Measurements from ENCODE around the gene DNM2. TPM values are rescaled to one million over a fixed set of nuclear protein-coding genes. Genes with fewer than 3 reads are reported as not detected.

The DNM2 gene
- total RNA-seq, 1 experiment from 2014 or later: 131 TPM

GRCh38 chr19:10699650-10700335, 18.1 kb upstream of the DNM2 start:
- Mint-ChIP-seq H3K4me1 (peaks cover 16% of the 10 kb centered on the region), H3K27ac (no peak overlapping the region), H3K27me3 (ENCODE audit: low read depth) (peaks cover 5% of the 10 kb centered on the region), H3K36me3 (0 out of 2 replicates have a peak, but pooled peaks cover 4% of the 10 kb centered on the region), H3K9me3 (no peaks in the 10 kb centered on the region), H3K4me3 (no peak overlapping the region)
- DNase-seq (ENCODE audit: low spot score) (peak; percentile 79), ATAC-seq (peak; percentile 7)
- ChIA-PET CTCF (interaction anchor here (0.5 to 4.9 kb wide), 81 partner anchors 9 to 426 kb away, joined by 3 to 107 read pairs (median 5); partner anchors contain the start of genes ATG4D, CARM1, CDC37 and CDKN2D), POLR2A (interaction anchor here (0.6 to 0.7 kb wide), 2 partner anchors 136 to 156 kb away, joined by 3 read pairs; partner anchors contain the start of gene TMED1)
- TF ChIP-seq ZSCAN18 (CRISPR knock-in tag; IDR thresholded peaks at IDR 0.05): no peak
- no peak for TF ChIP-seq GABPB1 (CRISPR knock-in tag; IDR thresholded peaks at IDR 0.05)
- TF ChIP-seq ZBTB43 (CRISPR knock-in tag; IDR thresholded peaks at IDR 0.05): no peak
- peak; percentile 46 for TF ChIP-seq CTCF (IDR thresholded peaks at IDR 0.05)
- peak; percentile 81; the same call in 1 of the 2 replicates for TF ChIP-seq GTF2I (CRISPR knock-in tag; conservative IDR thresholded peaks at IDR 0.05)
- TF ChIP-seq E2F1 (CRISPR knock-in tag; IDR thresholded peaks at IDR 0.05): no peak
- TF ChIP-seq NFE2L1 (CRISPR knock-in tag; IDR thresholded peaks at IDR 0.05): no peak

- peak overlapping the region; percentile 87 for H3K4me3 Mint-ChIP-seq
- peaks cover 6% of the 10 kb centered on the region; the same call in 1 of the 2 replicates for H3K36me3 Mint-ChIP-seq
- H3K27me3 Mint-ChIP-seq (ENCODE audit: low read depth): peaks cover 5% of the 10 kb centered on the region
- DNase-seq (ENCODE audit: low spot score) (peak; percentile 64), ATAC-seq (peak; percentile 76)
- no peaks in the 10 kb centered on the region for H3K9me3 Mint-ChIP-seq
- H3K27ac Mint-ChIP-seq: peak overlapping the region; percentile 71
- POLR2A ChIA-PET: interaction anchor here (0.5 to 1.9 kb wide), 5 partner anchors 15 to 136 kb away, joined by 3 to 9 read pairs (median 3); partner anchors contain the start of genes DNM2 and KRI1
- CTCF ChIA-PET: interaction anchor here (0.6 to 4.9 kb wide), 26 partner anchors 16 to 299 kb away, joined by 3 to 107 read pairs (median 4); partner anchors contain the start of genes ATG4D, CARM1, CDC37 and DNM2
- H3K4me1 Mint-ChIP-seq: peaks cover 5% of the 10 kb centered on the region; the same call in 1 of the 2 replicates
- TF ChIP-seq ZNF423 (CRISPR knock-in tag; IDR thresholded peaks at IDR 0.05) (no peak), AFF4 (CRISPR knock-in tag; IDR thresholded peaks at IDR 0.05; ENCODE audit: borderline replicate concordance) (no peak), FOXK1 (CRISPR knock-in tag; IDR thresholded peaks at IDR 0.05) (no peak), TP53 (CRISPR knock-in tag; IDR thresholded peaks at IDR 0.05) (no peak), ZMAT4 (CRISPR knock-in tag; IDR thresholded peaks at IDR 0.05) (no peak), FOXP1 (CRISPR knock-in tag; IDR thresholded peaks at IDR 0.05; ENCODE audit: borderline replicate concordance) (no peak), ATF6 (CRISPR knock-in tag; IDR thresholded peaks at IDR 0.05) (no peak), PREB (CRISPR knock-in tag; IDR thresholded peaks at IDR 0.05; ENCODE audit: borderline replicate concordance) (no peak), NR1H2 (CRISPR knock-in tag; IDR thresholded peaks at IDR 0.05) (no peak), E2F5 (CRISPR knock-in tag; IDR thresholded peaks at IDR 0.05) (no peak), NR3C1 (CRISPR knock-in tag; conservative IDR thresholded peaks at IDR 0.05; ENCODE audit: low read depth) (no peak)
Observed at GRCh38 chr19:10701955-10702525, 15.8 kb upstream of the DNM2 start.

Data from WTC11 (cell line).